HG03139 (cell line): ENCODE measurements around the gene ZNF416.

Source experiments
- ATAC-seq: cut with Tn5 transposase; IDR thresholded peaks from one replicate; pipeline ENCODE4 v1.9.1; 2021; ENCODE audit not compliant: unreplicated experiment

Gene ZNF416

DNA sequence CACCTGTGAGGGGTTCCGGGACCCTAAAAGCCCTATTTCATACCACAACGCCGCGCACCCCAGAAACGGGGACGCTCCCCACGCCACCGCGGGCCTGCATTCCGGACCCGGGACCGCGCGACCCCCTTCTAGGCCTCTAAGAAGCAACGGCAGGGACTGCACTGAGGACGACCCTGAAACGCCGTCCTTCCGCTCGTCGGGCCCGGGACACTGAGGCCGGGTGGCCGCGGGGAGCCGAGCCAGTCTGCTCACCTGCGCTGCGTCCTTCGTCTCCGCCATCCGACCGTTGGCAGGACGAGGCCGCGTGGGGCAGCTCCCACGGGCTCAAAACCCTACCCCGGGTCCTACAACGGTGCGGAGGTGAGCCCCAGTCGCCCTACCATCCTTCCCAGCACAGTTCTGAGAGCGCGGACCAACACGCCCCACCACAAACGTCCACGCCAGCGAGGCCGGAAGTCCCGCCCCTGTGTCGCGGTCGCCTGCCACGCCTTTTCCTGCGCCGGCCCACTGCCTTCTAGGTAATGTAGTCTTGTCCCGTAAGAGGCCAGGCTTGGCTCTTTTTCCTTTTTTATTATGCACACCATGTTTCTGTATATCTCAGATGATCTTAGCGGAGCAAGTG is 19.2 kb downstream of the ZNF416 start, which contains the start of gene ZNF550:
Gene ZNF550, minus strand, starts transcription at position 460 of the 622 bp plus-strand sequence. Its CDS starts 181 bp downstream, at position 279.
- ATAC-seq = peak; percentile 97

DNA sequence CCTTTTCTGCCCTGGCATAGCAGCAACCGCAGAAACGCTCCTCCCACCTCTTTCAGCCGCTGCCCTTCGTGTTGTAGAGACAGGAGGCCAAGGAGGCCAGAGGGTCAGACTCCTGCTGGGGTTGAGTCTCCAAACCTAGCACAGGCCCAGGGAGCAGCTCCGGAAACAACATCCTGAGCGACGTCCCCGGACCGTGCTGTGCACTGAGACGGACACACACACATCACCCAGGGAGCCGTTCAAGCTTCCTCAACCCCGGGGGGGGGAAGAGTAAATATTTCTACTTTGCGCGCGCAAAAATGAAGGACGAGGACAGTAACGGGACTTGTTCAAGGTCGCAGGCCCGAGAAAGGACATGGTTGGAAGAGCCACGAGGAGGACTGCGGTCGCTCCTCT is 19.7 kb downstream of the ZNF416 start:
- ATAC-seq = no peak

DNA sequence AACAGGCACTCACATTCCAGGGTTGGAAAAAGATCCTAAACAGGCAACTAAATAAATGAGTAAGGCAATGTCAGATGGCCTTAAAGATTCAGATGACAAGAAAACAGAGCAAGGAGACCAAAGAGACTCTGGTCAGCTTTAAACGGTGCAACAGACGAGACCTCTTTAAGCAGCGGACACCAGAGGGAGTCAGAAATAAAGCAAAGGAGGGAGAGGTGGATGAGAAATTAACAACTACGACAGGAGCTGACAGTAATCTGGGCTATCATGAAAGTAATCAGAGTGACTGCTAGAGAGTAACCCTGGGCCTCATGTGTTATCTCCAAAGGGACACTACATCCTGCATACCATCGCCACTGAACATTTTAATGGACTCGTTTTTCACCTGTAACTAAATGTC is 20.2 kb downstream of the ZNF416 start:
- ATAC-seq = no peak

- no peak for ATAC-seq
Measured at GRCh38 chr19:57557659-57558058, 21.1 kb downstream of the ZNF416 start.

DNA sequence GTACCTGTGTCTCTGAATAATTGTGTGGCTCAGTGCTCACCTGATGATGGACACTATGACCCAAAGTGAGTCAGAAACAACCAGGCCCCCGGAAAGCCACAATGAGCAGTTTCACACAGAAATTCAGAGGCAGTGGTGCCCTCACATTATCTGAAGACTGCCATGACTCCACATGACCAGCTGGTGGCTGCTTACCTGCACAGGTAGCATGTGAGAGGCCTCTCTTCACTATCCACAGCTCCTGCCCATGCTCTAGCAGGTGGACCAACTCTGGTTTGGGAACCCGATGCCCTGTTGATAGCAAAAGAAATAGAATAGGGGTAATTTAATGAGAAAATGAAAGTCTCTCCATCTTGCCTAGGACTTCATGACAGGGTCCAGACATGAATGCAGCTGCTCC is 26.3 kb downstream of the ZNF416 start:
- no peak for ATAC-seq

DNA sequence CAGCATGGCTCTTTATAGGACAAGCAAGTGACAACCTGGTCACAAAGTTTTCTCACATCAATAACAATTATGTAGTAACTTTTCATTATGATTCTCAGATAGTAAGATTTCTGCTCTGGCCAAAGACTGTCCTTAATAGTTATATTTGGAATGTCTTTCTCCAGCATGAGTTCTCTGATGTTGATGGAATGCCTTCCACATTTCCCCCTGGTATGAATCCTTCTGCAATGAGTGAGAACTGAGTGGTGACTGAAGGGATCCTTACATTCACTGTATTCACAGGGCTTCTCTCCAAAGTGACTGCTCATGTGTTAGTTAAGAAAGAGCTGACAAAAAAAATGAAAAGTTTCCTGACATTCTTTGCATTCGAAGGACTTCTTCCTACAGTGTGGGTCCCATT is 32.2 kb downstream of the ZNF416 start:
- ATAC-seq = no peak

- ATAC-seq = no peak
Measured at GRCh38 chr19:57537953-57538547, 40.7 kb downstream of the ZNF416 start.

GRCh38 chr19:57527136-57527881 is 51.4 kb downstream of the ZNF416 start, which contains the start of gene ZNF549:
TSS of gene ZNF549 (plus strand) at chr19:57527356. CDS start at chr19:57527574, 218 bp downstream.
- peak; percentile 99 for ATAC-seq
